Right renal pelvis (tissue), 4 donors: Measurements from ENCODE around the gene MED12L. TPM values are rescaled to one million over a fixed set of nuclear protein-coding genes. Genes with fewer than 3 reads are reported as not detected.

Source experiments
- DNase-seq, 4 donors: peaks; one replicate each; pipeline ENCODE4 v3.0.0-alpha.2; 2013; ENCODE audit warnings: low read depth in 4 of 4, low spot score in 3 of 4, missing footprints in 1 of 4
- polyA plus RNA-seq, 4 donors: library from polyadenylated mRNA; unstranded; fragments of 120-200 nt; gene quantifications; one replicate each; pipeline ENCODE4 v1.2.1, GENCODE V29; 2013; ENCODE audit not compliant: insufficient read length in 4 of 4

Gene MED12L
- polyA plus RNA-seq, 4 donors: 1.6 to 2.5 (median 2.0) TPM

- DNase-seq: no peak
These were observed 85.8 kb downstream of the MED12L start for GRCh38 chr3:151171145-151171757.

GRCh38 chr3:151174351-151174750 is 88.9 kb downstream of the MED12L start:
- no peak for DNase-seq

GRCh38 chr3:151175952-151176351 is 90.5 kb downstream of the MED12L start:
- no peak for DNase-seq

GRCh38 chr3:151178208-151178845 is 92.9 kb downstream of the MED12L start:
- DNase-seq: no peak

- DNase-seq: no peak
These were observed 97.0 kb downstream of the MED12L start for GRCh38 chr3:151182349-151183079.

GRCh38 chr3:151183265-151183671 is 97.8 kb downstream of the MED12L start:
- no peak for DNase-seq

GRCh38 chr3:151191095-151191494 is 105.6 kb downstream of the MED12L start:
- DNase-seq: no peak

GRCh38 chr3:151192545-151192944 is 107.1 kb downstream of the MED12L start:
- DNase-seq: no peak

- no peak for DNase-seq
These were observed 110.4 kb downstream of the MED12L start for GRCh38 chr3:151195826-151196225.

GRCh38 chr3:151196434-151196833 is 111.0 kb downstream of the MED12L start:
- DNase-seq: no peak

GRCh38 chr3:151197228-151197627 is 111.8 kb downstream of the MED12L start:
- no peak for DNase-seq

- DNase-seq: no peak
These were observed 112.7 kb downstream of the MED12L start for GRCh38 chr3:151197981-151198767.

GRCh38 chr3:151198849-151199248 is 113.4 kb downstream of the MED12L start:
- DNase-seq: no peak

GRCh38 chr3:151199554-151200438 is 114.3 kb downstream of the MED12L start:
- no peak for DNase-seq

GRCh38 chr3:151200586-151200985 is 115.1 kb downstream of the MED12L start:
- DNase-seq: no peak

GRCh38 chr3:151201051-151201730 is 115.7 kb downstream of the MED12L start:
- DNase-seq: no peak

GRCh38 chr3:151203051-151203420 is 117.6 kb downstream of the MED12L start, which contains the start of gene GPR171:
Gene GPR171 (minus strand): TSS chr3:151203216. CDS start chr3:151199386, 3,830 bp downstream.
- no peak for DNase-seq

- DNase-seq: no peak
These were observed 119.3 kb downstream of the MED12L start for GRCh38 chr3:151204530-151205402.
